ENCODE data around the gene CACNB2.
"Not testable (repeated sequence)": the region's sequence is repeated elsewhere in the genome, so short reads cannot be mapped to it uniquely, and the experiment has no call there.

The CACNB2 gene

GRCh38 chr10:18561861-18562551 is 421.8 kb downstream of the CACNB2 start:
- Histone ChIP-seq H3K9me3 (no peaks in the 10 kb centered on the region), H3K36me3 (no peaks in the 10 kb centered on the region), H3K4me1 (ENCODE audit: control insufficient read depth in 1 of 2, insufficient read depth in 1 of 2, low read depth in 1 of 2, low read length in 1 of 2) (no peaks in the 10 kb centered on the region), H3K27ac (no peak overlapping the region), H3K4me3 (ENCODE audit: low read depth in 1 of 2, low read length in 1 of 2) (no peak overlapping the region), H3K27me3 (no peaks in the 10 kb centered on the region)
- no peak for TF ChIP-seq CTCF (IDR thresholded peaks at IDR 0.05)

GRCh38 chr10:18563003-18563726 is 422.9 kb downstream of the CACNB2 start:
- no peaks in the 10 kb centered on the region for H3K27me3 ChIP-seq
- H3K4me3 ChIP-seq (ENCODE audit: low read depth in 1 of 2, low read length in 1 of 2): no peak overlapping the region
- H3K27ac ChIP-seq: no peak overlapping the region
- TF ChIP-seq CTCF (IDR thresholded peaks at IDR 0.05): no peak
- H3K36me3 ChIP-seq: no peaks in the 10 kb centered on the region
- H3K4me1 ChIP-seq (ENCODE audit: control insufficient read depth in 1 of 2, insufficient read depth in 1 of 2, low read depth in 1 of 2, low read length in 1 of 2): no peaks in the 10 kb centered on the region
- no peaks in the 10 kb centered on the region for H3K9me3 ChIP-seq

- H3K4me3 ChIP-seq (ENCODE audit: low read depth in 1 of 2, low read length in 1 of 2): no peak overlapping the region
- H3K9me3 ChIP-seq: no peaks in the 10 kb centered on the region
- H3K27me3 ChIP-seq: no peaks in the 10 kb centered on the region
- H3K36me3 ChIP-seq: no peaks in the 10 kb centered on the region
- TF ChIP-seq CTCF (IDR thresholded peaks at IDR 0.05): no peak
- H3K4me1 ChIP-seq (ENCODE audit: control insufficient read depth in 1 of 2, insufficient read depth in 1 of 2, low read depth in 1 of 2, low read length in 1 of 2): no peaks in the 10 kb centered on the region
- H3K27ac ChIP-seq: no peak overlapping the region
Observed at GRCh38 chr10:18565006-18565405, 424.8 kb downstream of the CACNB2 start.

GRCh38 chr10:18566177-18566576 is 426.0 kb downstream of the CACNB2 start:
- Histone ChIP-seq H3K4me1 (ENCODE audit: control insufficient read depth in 1 of 2, insufficient read depth in 1 of 2, low read depth in 1 of 2, low read length in 1 of 2) (no peaks in the 10 kb centered on the region), H3K36me3 (no peaks in the 10 kb centered on the region), H3K27me3 (no peaks in the 10 kb centered on the region), H3K27ac (no peak overlapping the region), H3K9me3 (no peaks in the 10 kb centered on the region), H3K4me3 (ENCODE audit: low read depth in 1 of 2, low read length in 1 of 2) (no peak overlapping the region)
- TF ChIP-seq CTCF (IDR thresholded peaks at IDR 0.05): no peak

GRCh38 chr10:18567343-18567856 is 427.2 kb downstream of the CACNB2 start:
- Histone ChIP-seq H3K4me3 (ENCODE audit: low read depth in 1 of 2, low read length in 1 of 2) (no peak overlapping the region), H3K4me1 (ENCODE audit: control insufficient read depth in 1 of 2, insufficient read depth in 1 of 2, low read depth in 1 of 2, low read length in 1 of 2) (no peaks in the 10 kb centered on the region), H3K36me3 (no peaks in the 10 kb centered on the region), H3K27me3 (no peaks in the 10 kb centered on the region), H3K27ac (no peak overlapping the region), H3K9me3 (peaks cover 4% of the 10 kb centered on the region)
- TF ChIP-seq CTCF (IDR thresholded peaks at IDR 0.05): no peak

GRCh38 chr10:18570386-18570785 is 430.2 kb downstream of the CACNB2 start:
- not testable (repeated sequence) for H3K36me3 ChIP-seq; H3K27me3 ChIP-seq; H3K27ac ChIP-seq; H3K9me3 ChIP-seq; H3K4me3 ChIP-seq (ENCODE audit: low read depth in 1 of 2, low read length in 1 of 2); H3K4me1 ChIP-seq (ENCODE audit: control insufficient read depth in 1 of 2, insufficient read depth in 1 of 2, low read depth in 1 of 2, low read length in 1 of 2)
